Calu3 (cell line): ENCODE data around the gene CFHR1. TPM values are rescaled to one million over a fixed set of nuclear protein-coding genes. Genes with fewer than 3 reads are reported as not detected.
"Not testable (repeated sequence)": the region's sequence is repeated elsewhere in the genome, so short reads cannot be mapped to it uniquely, and the experiment has no call there.

ENCODE experiments used
- BruUV-seq: library from RNA; stranded (reverse); fragments of 400-500 nt; replicated peaks from 2 replicates; lab custom pipeline; 2021; lab: Mats Ljungman, UMichigan
- CTCF ChIA-PET: fragments of 300-600 bp; sonication (Branson Sonifier 250); formaldehyde crosslinking; loops from one replicate; lab custom pipeline; 2022; ENCODE audit warnings: antibody characterized with exemption; lab: Charles Lee
- DNase-seq: peaks from one replicate; pipeline ENCODE4 v3.0.0; 2022
- H3K27ac Mint-ChIP-seq: one replicate; pipeline ENCODE4 v1.8.0; 2022; ENCODE audit warnings: mixed read lengths; ENCODE audit not compliant: unreplicated experiment
- H3K27me3 Mint-ChIP-seq: one replicate; pipeline ENCODE4 v1.8.0; 2022; ENCODE audit warnings: mixed read lengths; ENCODE audit not compliant: unreplicated experiment
- H3K36me3 Mint-ChIP-seq: one replicate; pipeline ENCODE4 v1.8.0; 2022; ENCODE audit warnings: mild to moderate bottlenecking, moderate library complexity, mixed read lengths; ENCODE audit not compliant: insufficient read depth, unreplicated experiment
- H3K4me1 Mint-ChIP-seq: one replicate; pipeline ENCODE4 v1.8.0; 2022; ENCODE audit warnings: mild to moderate bottlenecking, low read depth, mixed read lengths; ENCODE audit not compliant: unreplicated experiment
- H3K4me3 Mint-ChIP-seq: one replicate; pipeline ENCODE4 v1.8.0; 2022; ENCODE audit warnings: mild to moderate bottlenecking, low read depth, moderate library complexity, mixed read lengths; ENCODE audit not compliant: unreplicated experiment
- H3K9me3 Mint-ChIP-seq: one replicate; pipeline ENCODE4 v1.8.0; 2022; ENCODE audit warnings: low read depth, mixed read lengths; ENCODE audit not compliant: unreplicated experiment
- intact Hi-C: fragments of 100-400 bp; cut with micrococcal nuclease; formaldehyde crosslinking; loops from one replicate; pipeline ENCODE4 v1.10.0; 2022; ENCODE audit not compliant: unreplicated experiment
- total RNA-seq: library from RNA; stranded (reverse); gene quantifications from 2 replicates; pipeline ENCODE4 v1.2.3, GENCODE V29; 2022
- TF ChIP-seq, protein P1 (sequence below): fragments of 200-600 bp; IDR thresholded peaks from one replicate; pipeline ENCODE4 v1.8.0; 2022; ENCODE audit warnings: antibody characterized with exemption; ENCODE audit not compliant: unreplicated experiment

Gene CFHR1
- total RNA-seq, 1 experiment from 2014 or later: not detected

DNA sequence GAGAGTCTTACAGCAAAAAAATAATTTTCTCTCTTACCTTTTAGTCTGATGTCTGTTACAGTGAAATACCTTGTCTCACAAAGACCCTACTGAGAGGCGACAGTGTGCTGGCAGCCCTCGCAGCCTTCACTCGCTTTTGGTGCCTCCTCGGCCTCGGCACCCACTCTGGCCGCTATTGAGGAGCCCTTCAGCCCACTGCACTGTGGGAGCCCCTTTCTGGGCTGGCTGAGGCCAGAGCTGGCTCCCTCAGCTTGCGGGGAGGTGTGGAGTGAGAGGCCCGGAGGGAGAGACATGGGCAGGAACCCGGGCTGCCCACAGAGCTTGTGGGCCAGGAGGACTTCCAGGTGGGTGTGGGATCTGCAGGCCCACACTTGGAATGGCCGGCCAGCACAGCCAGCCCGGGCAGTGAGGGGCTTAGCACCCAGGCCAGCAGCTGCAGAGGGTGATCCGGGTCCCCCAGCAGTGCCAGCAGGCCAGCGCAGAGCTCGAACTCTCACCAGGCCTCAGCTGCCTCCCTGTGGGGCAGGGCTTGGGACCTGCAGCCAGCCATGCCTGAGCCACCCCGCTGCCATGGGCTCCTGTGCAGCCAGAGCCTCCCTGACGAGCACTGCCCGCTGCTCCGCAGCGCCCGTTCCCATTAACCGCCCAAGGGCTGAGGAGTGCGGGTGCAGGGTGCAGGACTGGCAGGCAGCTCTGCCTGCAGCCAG is 10.8 kb upstream of the CFHR1 start:
- DNase-seq: no peak
- TF ChIP-seq, protein P1, sequence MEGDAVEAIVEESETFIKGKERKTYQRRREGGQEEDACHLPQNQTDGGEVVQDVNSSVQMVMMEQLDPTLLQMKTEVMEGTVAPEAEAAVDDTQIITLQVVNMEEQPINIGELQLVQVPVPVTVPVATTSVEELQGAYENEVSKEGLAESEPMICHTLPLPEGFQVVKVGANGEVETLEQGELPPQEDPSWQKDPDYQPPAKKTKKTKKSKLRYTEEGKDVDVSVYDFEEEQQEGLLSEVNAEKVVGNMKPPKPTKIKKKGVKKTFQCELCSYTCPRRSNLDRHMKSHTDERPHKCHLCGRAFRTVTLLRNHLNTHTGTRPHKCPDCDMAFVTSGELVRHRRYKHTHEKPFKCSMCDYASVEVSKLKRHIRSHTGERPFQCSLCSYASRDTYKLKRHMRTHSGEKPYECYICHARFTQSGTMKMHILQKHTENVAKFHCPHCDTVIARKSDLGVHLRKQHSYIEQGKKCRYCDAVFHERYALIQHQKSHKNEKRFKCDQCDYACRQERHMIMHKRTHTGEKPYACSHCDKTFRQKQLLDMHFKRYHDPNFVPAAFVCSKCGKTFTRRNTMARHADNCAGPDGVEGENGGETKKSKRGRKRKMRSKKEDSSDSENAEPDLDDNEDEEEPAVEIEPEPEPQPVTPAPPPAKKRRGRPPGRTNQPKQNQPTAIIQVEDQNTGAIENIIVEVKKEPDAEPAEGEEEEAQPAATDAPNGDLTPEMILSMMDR: no peak
- Mint-ChIP-seq H3K9me3 (no peaks in the 10 kb centered on the region), H3K27ac (no peak overlapping the region), H3K4me1 (no peaks in the 10 kb centered on the region), H3K27me3 (no peaks in the 10 kb centered on the region), H3K36me3 (no peaks in the 10 kb centered on the region), H3K4me3 (no peak overlapping the region)
- intact Hi-C loops: no loop called here
- no TSS peak for BruUV-seq
- CTCF ChIA-PET: no interaction called here

DNA sequence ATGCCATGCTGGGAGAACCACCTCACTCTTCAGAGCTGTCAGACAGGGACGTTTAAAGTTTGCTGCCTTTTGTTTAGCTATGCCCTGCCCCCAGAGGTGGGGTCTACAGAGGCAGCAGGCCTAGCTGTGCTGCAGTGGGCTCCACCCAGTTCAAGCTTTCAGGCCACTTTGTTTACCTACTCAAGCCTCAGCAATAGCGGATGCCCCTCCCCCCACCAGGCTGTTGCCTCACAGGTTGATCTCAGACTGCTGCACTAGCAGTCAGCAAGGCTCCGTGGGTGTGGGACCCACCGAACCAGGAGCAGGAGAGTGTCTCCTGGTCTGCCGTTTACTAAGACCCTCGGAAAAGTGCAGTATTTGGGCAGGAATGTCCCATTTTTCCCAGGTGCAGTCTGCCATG is 2.1 kb upstream of the CFHR1 start:
- H3K27me3 Mint-ChIP-seq, H3K4me1 Mint-ChIP-seq, H3K36me3 Mint-ChIP-seq, H3K27ac Mint-ChIP-seq, BruUV-seq, intact Hi-C loops, H3K4me3 Mint-ChIP-seq, CTCF ChIA-PET, H3K9me3 Mint-ChIP-seq, DNase-seq: not testable (repeated sequence)

DNA sequence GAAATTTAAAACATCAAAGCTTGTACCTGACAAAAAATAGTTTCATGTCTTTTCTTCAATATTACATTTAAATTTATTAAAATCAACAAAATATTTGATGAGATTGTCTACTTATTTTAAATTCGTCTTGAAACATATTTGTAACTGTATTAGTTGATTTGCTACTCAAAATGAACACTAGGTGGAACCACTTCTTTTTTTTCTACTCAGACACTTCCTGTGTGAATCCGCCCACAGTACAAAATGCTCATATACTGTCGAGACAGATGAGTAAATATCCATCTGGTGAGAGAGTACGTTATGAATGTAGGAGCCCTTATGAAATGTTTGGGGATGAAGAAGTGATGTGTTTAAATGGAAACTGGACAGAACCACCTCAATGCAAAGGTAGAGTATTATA is 8.3 kb downstream of the CFHR1 start:
- CTCF ChIA-PET, H3K9me3 Mint-ChIP-seq, H3K27me3 Mint-ChIP-seq, H3K4me1 Mint-ChIP-seq, H3K4me3 Mint-ChIP-seq, intact Hi-C loops, DNase-seq, H3K27ac Mint-ChIP-seq, BruUV-seq, H3K36me3 Mint-ChIP-seq: not testable (repeated sequence)

DNA sequence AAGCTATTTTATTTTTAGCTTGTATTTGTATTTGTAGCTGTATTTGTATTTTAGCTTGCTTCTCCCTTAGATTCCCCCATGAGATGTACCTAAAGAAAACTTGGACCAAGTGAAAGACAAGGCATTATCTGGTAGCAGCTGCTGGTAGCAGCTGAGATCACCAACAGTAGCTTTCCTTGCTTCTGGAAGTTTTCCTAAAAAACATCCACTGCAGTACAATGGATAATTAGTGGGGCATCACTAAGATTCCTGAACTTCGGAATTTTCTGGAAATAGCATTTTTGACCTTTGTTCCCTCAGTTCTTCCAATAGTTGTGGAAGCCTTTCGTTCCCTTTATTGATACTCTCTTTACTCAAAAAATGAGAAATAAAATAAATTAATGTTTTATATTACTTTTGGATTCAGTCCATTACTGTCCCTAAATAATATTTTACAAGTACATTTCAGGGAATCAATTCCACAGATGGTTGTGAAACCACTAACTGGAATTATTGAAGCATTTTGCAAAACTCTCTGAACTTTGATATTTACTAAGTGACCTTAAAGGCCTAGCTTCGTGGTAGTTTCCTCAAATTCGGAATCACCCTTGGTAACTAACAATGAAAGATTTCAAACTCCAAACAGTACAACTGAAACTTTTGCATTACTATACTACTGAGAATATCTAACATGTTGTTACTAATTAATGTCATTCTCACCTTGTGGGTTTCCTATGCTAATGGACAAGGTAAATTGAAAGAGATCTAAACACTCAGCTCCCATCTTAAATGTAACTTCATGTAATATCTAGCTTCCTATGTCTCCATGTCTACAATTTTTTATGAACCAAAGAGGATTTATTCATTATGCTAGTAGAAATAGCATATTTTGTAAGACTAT is 30.3 kb downstream of the CFHR1 start:
- H3K4me1 Mint-ChIP-seq, BruUV-seq, DNase-seq, H3K9me3 Mint-ChIP-seq, H3K27me3 Mint-ChIP-seq, H3K27ac Mint-ChIP-seq, H3K36me3 Mint-ChIP-seq, H3K4me3 Mint-ChIP-seq, CTCF ChIA-PET: not testable (repeated sequence)
- intact Hi-C loops: loop anchor here (10.0 kb wide), 1 partner anchor 85 kb away; no protein-coding TSS in a partner anchor

- peaks cover 2% of the 10 kb centered on the region for H3K9me3 Mint-ChIP-seq
- H3K27me3 Mint-ChIP-seq: no peaks in the 10 kb centered on the region
- H3K4me1 Mint-ChIP-seq: peaks cover 11% of the 10 kb centered on the region
- TF ChIP-seq, protein P1: no peak
- no peaks in the 10 kb centered on the region for H3K36me3 Mint-ChIP-seq
- H3K4me3 Mint-ChIP-seq: no peak overlapping the region
- intact Hi-C loops: loop anchor here (5.0 kb wide), 1 partner anchor 114 kb away; no protein-coding TSS in a partner anchor
- no peak for DNase-seq
- H3K27ac Mint-ChIP-seq: no peak overlapping the region
- CTCF ChIA-PET: no interaction called here
- BruUV-seq: no TSS peak
Measured at GRCh38 chr1:196856053-196856452, 36.5 kb downstream of the CFHR1 start.
